Mesendoderm (in vitro differentiated cells): ENCODE measurements around the gene NEURL1.
A peak's percentile ranks its signal among the peaks of the same experiment; 100 is the strongest.

Experiments
- DNase-seq: peaks from one replicate; pipeline ENCODE4 v3.0.0; 2013
- H2AK5ac ChIP-seq: 2 replicates; pipeline ENCODE4 v1.6.1; 2013; ENCODE audit warnings: low read length, inconsistent platforms
- H2BK120ac ChIP-seq: 2 replicates; pipeline ENCODE4 v1.6.1; 2013; ENCODE audit warnings: low read depth, mild to moderate bottlenecking, low read length, moderate library complexity, mixed read lengths
- H2BK15ac ChIP-seq: replicated peaks from 2 replicates; pipeline ENCODE4 v1.6.1; 2013; ENCODE audit warnings: low read depth, mild to moderate bottlenecking, moderate library complexity
- H2BK5ac ChIP-seq: 2 replicates; pipeline ENCODE4 v1.6.1; 2013; ENCODE audit warnings: low read length, inconsistent platforms
- H3K18ac ChIP-seq: 2 replicates; pipeline ENCODE4 v1.6.1; 2013; ENCODE audit warnings: mild to moderate bottlenecking, low read length, mixed read lengths
- H3K23ac ChIP-seq: one replicate; pipeline ENCODE4 v1.6.1; 2013; ENCODE audit warnings: low read length
- H3K27ac ChIP-seq: 2 replicates; pipeline ENCODE4 v1.5.1; 2013; ENCODE audit warnings: low read depth, mild to moderate bottlenecking, inconsistent platforms, low read length, moderate library complexity
- H3K27me3 ChIP-seq: 2 replicates; pipeline ENCODE4 v1.6.1; 2013; ENCODE audit warnings: low read length, control low read depth, mild to moderate bottlenecking, inconsistent platforms; ENCODE audit not compliant: insufficient read depth, poor library complexity
- H3K36me3 ChIP-seq: 2 replicates; pipeline ENCODE4 v1.6.1; 2013; ENCODE audit warnings: low read length, inconsistent platforms; ENCODE audit not compliant: control insufficient read depth, insufficient read depth
- H3K4ac ChIP-seq: one replicate; pipeline ENCODE4 v1.6.1; 2013; ENCODE audit warnings: low read depth, mild to moderate bottlenecking, low read length, moderate library complexity
- H3K4me1 ChIP-seq: 2 replicates; pipeline ENCODE4 v1.6.1; 2013; ENCODE audit warnings: low read depth, low read length, inconsistent platforms; ENCODE audit not compliant: control insufficient read depth
- H3K4me2 ChIP-seq: 2 replicates; pipeline ENCODE4 v1.6.1; 2013; ENCODE audit warnings: low read length
- H3K4me3 ChIP-seq: 2 replicates; pipeline ENCODE4 v1.5.1; 2013; ENCODE audit warnings: mild to moderate bottlenecking, low read length
- H3K56ac ChIP-seq: one replicate; pipeline ENCODE4 v1.6.1; 2013; ENCODE audit warnings: low read length
- H3K79me1 ChIP-seq: 2 replicates; pipeline ENCODE4 v1.6.1; 2013; ENCODE audit warnings: low read length, inconsistent platforms
- H3K79me2 ChIP-seq: 2 replicates; pipeline ENCODE4 v1.6.1; 2013; ENCODE audit warnings: mild to moderate bottlenecking, low read length; ENCODE audit not compliant: control insufficient read depth, insufficient read depth
- H3K9ac ChIP-seq: 2 replicates; pipeline ENCODE4 v1.6.1; 2013; ENCODE audit warnings: low read length, inconsistent platforms
- H4K5ac ChIP-seq: one replicate; pipeline ENCODE4 v1.6.1; 2013; ENCODE audit warnings: low read length
- H4K8ac ChIP-seq: one replicate; pipeline ENCODE4 v1.6.1; 2013; ENCODE audit warnings: low read depth, mild to moderate bottlenecking, control low read depth, low read length, moderate library complexity
- WGBS: extraction: QIAGEN DNeasy Blood & Tissue Kit; methylation state at CpG from one replicate; pipeline ENCODE4 v1.1.7; 2013; ENCODE audit warnings: low lambda C conversion rate, missing lambda C conversion rate; ENCODE audit not compliant: insufficient coverage; ENCODE audit errors: extremely low coverage; 5-methylcytosine and 5-hydroxymethylcytosine counted together

The NEURL1 gene

GRCh38 chr10:103617602-103618385 lies 124.3 kb downstream of the NEURL1 start:
- Histone ChIP-seq H3K27ac (no peak overlapping the region), H2BK120ac (no peak overlapping the region)
- no CpG with 5 or more reads among the region's 13 CpGs for WGBS

GRCh38 chr10:103618575-103619423 lies 125.3 kb downstream of the NEURL1 start:
- Histone ChIP-seq H3K4me3 (no peak overlapping the region), H3K27me3 (no peaks in the 10 kb centered on the region), H2AK5ac (no peak overlapping the region), H3K56ac (no peak overlapping the region), H3K4ac (no peak overlapping the region), H3K27ac (no peak overlapping the region), H3K79me1 (no peaks in the 10 kb centered on the region), H2BK15ac (no peak overlapping the region), H2BK120ac (no peak overlapping the region), H3K18ac (no peak overlapping the region), H2BK5ac (no peak overlapping the region), H4K5ac (no peak overlapping the region), H3K4me2 (no peak overlapping the region), H3K79me2 (no peaks in the 10 kb centered on the region), H3K4me1 (peaks cover 2% of the 10 kb centered on the region), H3K23ac (no peak overlapping the region), H4K8ac (no peak overlapping the region), H3K9ac (no peak overlapping the region), H3K36me3 (peaks cover 4% of the 10 kb centered on the region)
- WGBS = no CpG with 5 or more reads among the region's 19 CpGs
- DNase-seq = no peak

More at GRCh38 chr10:103617602-103618385, 124.3 kb downstream of the NEURL1 start:
- H3K79me1 ChIP-seq = no peaks in the 10 kb centered on the region
- no peak overlapping the region for H3K18ac ChIP-seq
- no peak overlapping the region for H2BK15ac ChIP-seq
- H3K4me1 ChIP-seq = peaks cover 2% of the 10 kb centered on the region
- H3K4me2 ChIP-seq = no peak overlapping the region
- H3K36me3 ChIP-seq = peaks cover 4% of the 10 kb centered on the region
- no peaks in the 10 kb centered on the region for H3K27me3 ChIP-seq
- H4K5ac ChIP-seq = no peak overlapping the region
- H3K23ac ChIP-seq = no peak overlapping the region
- no peak overlapping the region for H3K4ac ChIP-seq
- H3K9ac ChIP-seq = no peak overlapping the region
- H3K56ac ChIP-seq = no peak overlapping the region
- H4K8ac ChIP-seq = no peak overlapping the region
- no peaks in the 10 kb centered on the region for H3K79me2 ChIP-seq
- DNase-seq = no peak
- no peak overlapping the region for H2AK5ac ChIP-seq
- H3K4me3 ChIP-seq = no peak overlapping the region
- H2BK5ac ChIP-seq = no peak overlapping the region

GRCh38 chr10:103619424-103620351 lies 126.2 kb downstream of the NEURL1 start:
- Histone ChIP-seq H3K79me1 (no peaks in the 10 kb centered on the region), H3K4me2 (no peak overlapping the region), H2BK15ac (no peak overlapping the region), H3K27me3 (no peaks in the 10 kb centered on the region), H3K18ac (no peak overlapping the region), H3K23ac (peak overlapping the region; percentile 24), H3K56ac (no peak overlapping the region), H3K36me3 (peaks cover 4% of the 10 kb centered on the region), H3K79me2 (no peaks in the 10 kb centered on the region), H3K27ac (no peak overlapping the region), H2AK5ac (no peak overlapping the region), H4K5ac (no peak overlapping the region), H3K4ac (no peak overlapping the region), H2BK120ac (no peak overlapping the region), H3K9ac (no peak overlapping the region), H3K4me1 (peaks cover 2% of the 10 kb centered on the region), H4K8ac (no peak overlapping the region), H2BK5ac (no peak overlapping the region), H3K4me3 (no peak overlapping the region)
- WGBS = no CpG with 5 or more reads among the region's 22 CpGs
- no peak for DNase-seq

DNA sequence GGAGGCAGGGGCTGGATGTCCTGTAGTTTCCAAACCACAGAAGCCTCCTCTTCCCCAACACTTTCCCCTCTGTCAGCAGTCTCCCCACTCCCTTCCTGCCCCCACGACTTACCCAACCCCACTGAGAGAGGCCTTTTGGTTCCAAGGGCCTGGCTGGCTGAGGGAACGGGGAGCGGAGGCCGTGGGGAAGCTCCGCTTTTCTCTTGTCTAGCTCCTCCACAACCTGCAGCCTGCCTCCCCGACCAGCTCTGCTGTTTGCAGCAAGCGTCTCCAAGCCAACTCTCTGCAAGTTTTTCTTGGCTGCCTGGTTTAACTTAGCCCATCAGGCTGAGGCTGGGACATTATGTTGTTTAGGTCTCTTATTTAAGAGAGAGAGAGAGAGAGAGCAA lies 126.8 kb downstream of the NEURL1 start:
- no peak overlapping the region for H3K56ac ChIP-seq
- no peak overlapping the region for H3K4ac ChIP-seq
- no peak overlapping the region for H3K27ac ChIP-seq
- H3K79me2 ChIP-seq = no peaks in the 10 kb centered on the region
- no peak overlapping the region for H3K9ac ChIP-seq
- peaks cover 4% of the 10 kb centered on the region for H3K36me3 ChIP-seq
- H3K79me1 ChIP-seq = no peaks in the 10 kb centered on the region
- H3K18ac ChIP-seq = no peak overlapping the region
- H2BK5ac ChIP-seq = no peak overlapping the region
- H3K4me1 ChIP-seq = no peaks in the 10 kb centered on the region
- H3K27me3 ChIP-seq = no peaks in the 10 kb centered on the region
- no peak overlapping the region for H3K23ac ChIP-seq
- H4K5ac ChIP-seq = no peak overlapping the region
- H4K8ac ChIP-seq = no peak overlapping the region
- H3K4me2 ChIP-seq = no peak overlapping the region
- H2BK120ac ChIP-seq = no peak overlapping the region
- H2AK5ac ChIP-seq = no peak overlapping the region
- DNase-seq = no peak
- no peak overlapping the region for H3K4me3 ChIP-seq
- no peak overlapping the region for H2BK15ac ChIP-seq
- WGBS = no CpG with 5 or more reads among the region's 7 CpGs

- no peak overlapping the region for H2BK5ac ChIP-seq
- H3K4ac ChIP-seq = no peak overlapping the region
- no peaks in the 10 kb centered on the region for H3K27me3 ChIP-seq
- H4K5ac ChIP-seq = no peak overlapping the region
- H3K56ac ChIP-seq = no peak overlapping the region
- H3K79me2 ChIP-seq = no peaks in the 10 kb centered on the region
- peaks cover 4% of the 10 kb centered on the region for H3K36me3 ChIP-seq
- H3K9ac ChIP-seq = no peak overlapping the region
- DNase-seq = no peak
- no peak overlapping the region for H4K8ac ChIP-seq
- no peak overlapping the region for H3K27ac ChIP-seq
- no peak overlapping the region for H2AK5ac ChIP-seq
- no peak overlapping the region for H3K23ac ChIP-seq
- no peaks in the 10 kb centered on the region for H3K4me1 ChIP-seq
- 100% methylated on average over 4 of the region's 15 CpGs for WGBS
- no peak overlapping the region for H2BK15ac ChIP-seq
- no peak overlapping the region for H3K18ac ChIP-seq
- no peak overlapping the region for H3K4me3 ChIP-seq
- H3K4me2 ChIP-seq = no peak overlapping the region
- no peaks in the 10 kb centered on the region for H3K79me1 ChIP-seq
- H2BK120ac ChIP-seq = no peak overlapping the region
Measured at GRCh38 chr10:103620891-103621782, 127.6 kb downstream of the NEURL1 start.
